Lung (tissue), 12 donors: ENCODE data around the gene GHRL. TPM values are rescaled to one million over a fixed set of nuclear protein-coding genes. Genes with fewer than 3 reads are reported as not detected.

Experiments
- ATAC-seq: fragments of 200-7000 bp; cut with Tn5 transposase; one replicate; pipeline ENCODE4 v1.9.1; 2020; ENCODE audit warnings: moderate number of reproducible peaks; ENCODE audit not compliant: insufficient read depth, low FRiP score
- DNase-seq, 3 donors: peaks; one replicate each; pipeline ENCODE4 v3.0.0-alpha.2; 2013 to 2017
- H3K27ac ChIP-seq, 2 donors: one replicate each; pipeline ENCODE4 v1.5.1; 2013; ENCODE audit warnings: mild to moderate bottlenecking in 2 of 2, moderate library complexity in 2 of 2, control low read depth in 1 of 2, inconsistent platforms in 1 of 2, low read depth in 1 of 2, low read length in 1 of 2
- H3K27me3 ChIP-seq, 3 donors: one replicate each; pipeline ENCODE4 v1.5.1; 2013; ENCODE audit warnings: low read length in 2 of 3; ENCODE audit not compliant: control insufficient read depth in 3 of 3, insufficient read depth in 3 of 3
- H3K36me3 ChIP-seq, 4 donors: one replicate each; pipeline ENCODE4 v1.5.1; 2013; ENCODE audit warnings: low read length in 4 of 4, mild to moderate bottlenecking in 1 of 4, moderate library complexity in 1 of 4; ENCODE audit not compliant: control insufficient read depth in 4 of 4, insufficient read depth in 4 of 4
- H3K4me1 ChIP-seq, 5 donors: one replicate each; pipeline ENCODE4 v1.5.1; 2013; ENCODE audit warnings: low read length in 5 of 5, mild to moderate bottlenecking in 2 of 5, moderate library complexity in 1 of 5; ENCODE audit not compliant: control insufficient read depth in 5 of 5, insufficient read depth in 5 of 5
- H3K4me3 ChIP-seq: one replicate; pipeline ENCODE4 v1.5.1; 2013; ENCODE audit warnings: mild to moderate bottlenecking, control low read depth, moderate library complexity
- H3K9ac ChIP-seq, 2 donors: one replicate each; pipeline ENCODE4 v1.5.1; 2013; ENCODE audit warnings: low read length in 2 of 2, control low read depth in 1 of 2; ENCODE audit not compliant: insufficient read depth in 1 of 2
- H3K9me3 ChIP-seq, 4 donors: one replicate each; pipeline ENCODE4 v1.5.1; 2013; ENCODE audit warnings: low read length in 3 of 4, mild to moderate bottlenecking in 1 of 4, moderate library complexity in 1 of 4; ENCODE audit not compliant: control insufficient read depth in 4 of 4, insufficient read depth in 3 of 4
- WGBS, 2 donors: extraction: QIAGEN DNeasy Blood & Tissue Kit; methylation state at CpG; one replicate each; pipeline ENCODE4 v1.1.7; 2013; 5-methylcytosine and 5-hydroxymethylcytosine counted together
- polyA plus RNA-seq, 2 donors: library from polyadenylated mRNA; stranded (reverse); fragments of 200-250 nt; gene quantifications; one replicate each; pipeline ENCODE4 v1.2.1, GENCODE V29; 2013
- total RNA-seq, 2 donors: library from RNA; depleted of rRNA in 1 of 2; stranded (reverse); fragments of >200 nt in 1 of 2; gene quantifications; one replicate each; pipeline ENCODE4 v1.2.1, GENCODE V29; 2014 to 2021
- TF ChIP-seq, protein P1 (sequence below): IDR thresholded peaks from 2 replicates; pipeline ENCODE4 v1.5.1; 2012; ENCODE audit warnings: mild to moderate bottlenecking; ENCODE audit errors: control extremely low read depth, extremely low read depth
- donor health status: control.
- donor health status: control.
- donor health status: Bipolar disorder and iron deficiency.
- donor health status: healthy.
- donor health status: DM: yes; HTN: yes; CAD: no.

The GHRL gene
- total and polyA plus RNA-seq, 4 donors: 5.4 to 28.2 (median 10.7) TPM

GRCh38 chr3:10248984-10249748, 43.6 kb downstream of the GHRL start:
- H3K9me3 ChIP-seq: peaks cover 0 to 6% (median 1%) of the 10 kb centered on the region in 4 donors
- peak overlapping the region; percentile 86 for H3K4me3 ChIP-seq
- H3K9ac ChIP-seq: peak overlapping the region; percentile 49
- DNase-seq (peak; percentile 11 to 18 (median 17)), ATAC-seq (no peak)
- WGBS, 2 donors: 1 to 3% methylated on average over 27 to 32 of the region's 32 CpGs
- H3K27me3 ChIP-seq: no peaks in the 10 kb centered on the region
- H3K36me3 ChIP-seq: peaks cover 0 to 14% (median 11%) of the 10 kb centered on the region in 4 donors
- TF ChIP-seq, protein P1, sequence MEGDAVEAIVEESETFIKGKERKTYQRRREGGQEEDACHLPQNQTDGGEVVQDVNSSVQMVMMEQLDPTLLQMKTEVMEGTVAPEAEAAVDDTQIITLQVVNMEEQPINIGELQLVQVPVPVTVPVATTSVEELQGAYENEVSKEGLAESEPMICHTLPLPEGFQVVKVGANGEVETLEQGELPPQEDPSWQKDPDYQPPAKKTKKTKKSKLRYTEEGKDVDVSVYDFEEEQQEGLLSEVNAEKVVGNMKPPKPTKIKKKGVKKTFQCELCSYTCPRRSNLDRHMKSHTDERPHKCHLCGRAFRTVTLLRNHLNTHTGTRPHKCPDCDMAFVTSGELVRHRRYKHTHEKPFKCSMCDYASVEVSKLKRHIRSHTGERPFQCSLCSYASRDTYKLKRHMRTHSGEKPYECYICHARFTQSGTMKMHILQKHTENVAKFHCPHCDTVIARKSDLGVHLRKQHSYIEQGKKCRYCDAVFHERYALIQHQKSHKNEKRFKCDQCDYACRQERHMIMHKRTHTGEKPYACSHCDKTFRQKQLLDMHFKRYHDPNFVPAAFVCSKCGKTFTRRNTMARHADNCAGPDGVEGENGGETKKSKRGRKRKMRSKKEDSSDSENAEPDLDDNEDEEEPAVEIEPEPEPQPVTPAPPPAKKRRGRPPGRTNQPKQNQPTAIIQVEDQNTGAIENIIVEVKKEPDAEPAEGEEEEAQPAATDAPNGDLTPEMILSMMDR: no peak
- H3K4me1 ChIP-seq: peaks cover 0 to 24% (median 10%) of the 10 kb centered on the region in 5 donors
- H3K27ac ChIP-seq: peak overlapping the region; percentile 88 to 90

GRCh38 chr3:10248184-10248983, 44.4 kb downstream of the GHRL start, which contains the start of gene TATDN2:
TATDN2 (plus strand) TSS chr3:10248459; CDS start chr3:10249201, 742 bp downstream.
- 0% methylated on average over 74 to 80 of the region's 80 CpGs for WGBS, 2 donors
- Histone ChIP-seq H3K9me3 (peaks cover 0 to 6% (median 1%) of the 10 kb centered on the region in 4 donors), H3K4me1 (peaks cover 0 to 24% (median 9%) of the 10 kb centered on the region in 5 donors), H3K36me3 (peaks cover 0 to 8% (median 5%) of the 10 kb centered on the region in 4 donors), H3K9ac (peak within 1 kb of the TSS; percentile 49 to 71), H3K27ac (peak within 1 kb of the TSS; percentile 88 to 90), H3K4me3 (peak within 1 kb of the TSS; percentile 86), H3K27me3 (no peaks in the 10 kb centered on the region)
- DNase-seq (peak; percentile 91 to 96 (median 93)), ATAC-seq (peak; percentile 98)
- TF ChIP-seq, protein P1: no peak

DNA sequence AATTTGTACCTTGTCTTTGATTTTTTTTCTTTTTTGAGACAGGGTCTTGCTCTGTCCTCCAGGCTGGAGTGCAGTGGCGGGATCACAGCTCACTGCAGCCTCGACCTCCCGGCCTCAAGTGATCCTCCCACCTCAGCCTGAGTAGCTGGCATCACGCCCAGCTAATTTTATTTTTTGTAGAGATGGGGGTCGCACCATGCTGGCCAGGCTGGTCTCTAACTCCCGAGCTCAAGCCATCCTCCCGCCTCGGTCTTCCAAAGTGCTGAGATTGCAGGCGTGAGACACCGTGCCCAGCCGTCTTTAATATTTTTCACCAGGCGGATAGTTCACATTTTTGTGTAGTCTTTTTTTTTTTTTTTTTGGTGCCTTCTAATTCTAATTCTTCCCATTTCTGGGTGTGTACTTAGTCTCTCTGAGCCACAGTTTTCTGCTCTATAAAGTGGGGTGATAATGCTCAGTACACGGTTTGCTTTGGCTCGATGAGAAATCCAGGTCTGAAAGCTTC, 45.0 kb downstream of the GHRL start:
- Histone ChIP-seq H3K27me3 (no peaks in the 10 kb centered on the region), H3K36me3 (peaks cover 0 to 3% (median under 1%) of the 10 kb centered on the region in 4 donors), H3K27ac (peak overlapping the region in 1 of 2 donors; percentile 90), H3K4me1 (peaks cover 0 to 24% (median 9%) of the 10 kb centered on the region in 5 donors), H3K4me3 (peak overlapping the region; percentile 86), H3K9ac (peak overlapping the region in 1 of 2 donors; percentile 71), H3K9me3 (peaks cover 0 to 6% (median 1%) of the 10 kb centered on the region in 4 donors)
- DNase-seq (peak in 1 of 3 donors; percentile 14), ATAC-seq (no peak)
- TF ChIP-seq, protein P1: no peak
- WGBS, 2 donors: 44 to 57% methylated on average over 14 of the region's 14 CpGs
